ENCODE data around the gene ANKRD40CL.

DNA sequence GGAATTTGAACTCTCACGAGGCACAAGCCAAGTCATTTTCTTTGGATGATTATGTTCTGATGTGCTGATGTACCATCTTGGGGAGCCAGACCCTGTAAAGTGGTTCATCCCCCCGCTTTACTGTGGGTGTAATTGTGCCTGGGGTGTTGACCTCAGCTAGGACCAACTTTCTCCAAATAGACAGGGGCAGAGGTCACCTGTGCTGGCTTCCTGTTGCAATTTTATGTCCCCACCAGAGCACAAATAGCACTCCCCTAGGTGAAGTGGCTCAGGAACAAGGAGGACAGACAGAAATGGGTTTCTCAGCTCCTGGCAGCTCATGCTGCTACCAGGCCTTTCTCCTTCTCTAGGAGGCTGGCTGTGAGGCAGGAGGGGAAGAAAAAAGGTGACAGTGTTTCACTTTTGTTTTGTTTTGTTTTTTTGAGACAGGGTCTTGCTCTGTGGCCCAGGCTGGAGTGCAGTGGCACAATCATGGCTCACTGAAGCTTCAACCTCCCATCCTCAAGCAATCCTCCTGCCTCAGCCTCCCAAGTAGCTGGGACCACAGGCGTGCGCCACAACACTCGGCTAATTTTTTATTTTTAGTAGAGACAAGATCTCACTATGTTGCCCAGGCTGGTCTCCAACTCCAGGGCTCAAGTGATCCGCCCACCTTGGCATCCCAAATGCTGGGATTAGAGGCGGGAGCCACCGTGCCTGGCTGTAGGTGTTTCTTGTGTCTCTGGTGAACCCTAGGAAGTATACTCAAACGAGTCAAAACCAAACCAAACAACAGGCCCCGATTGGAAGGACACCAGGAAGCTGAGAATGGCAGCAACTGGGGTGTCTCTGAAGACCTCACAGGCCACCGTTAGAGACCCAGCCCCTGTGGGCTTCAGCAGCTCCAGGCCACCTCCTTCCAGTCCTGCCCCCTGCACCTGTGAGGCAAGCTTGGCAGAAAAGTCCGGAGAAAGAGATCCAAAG is 35.6 kb upstream of the ANKRD40CL start:
- TF ChIP-seq GATA2 (IDR thresholded peaks at IDR 0.05; ENCODE audit: low read depth, low read length) = no peak
- TF ChIP-seq GATA3 (IDR thresholded peaks at IDR 0.05; ENCODE audit: low read depth, low read length) = no peak
